H1 (cell line): ENCODE measurements around the gene TPSAB1. TPM values are rescaled to one million over a fixed set of nuclear protein-coding genes. Genes with fewer than 3 reads are reported as not detected.

Experiments used
- CHD1 ChIP-seq: IDR thresholded peaks from 2 replicates; pipeline ENCODE4 v1.6.1; 2012; ENCODE audit warnings: low read depth, low read length, improper control_type of control experiment
- CHD2 ChIP-seq: IDR thresholded peaks from 2 replicates; pipeline ENCODE4 v1.6.1; 2012; ENCODE audit warnings: low read length, improper control_type of control experiment
- POLR2A ChIP-seq, 2 experiments: IDR thresholded peaks; 1 replicate in 1 of 2; 2 replicates in 1 of 2; pipeline ENCODE4 v1.6.1; 2011; ENCODE audit warnings: low read depth in 2 of 2, low read length in 2 of 2, mild to moderate bottlenecking in 2 of 2; ENCODE audit errors: control extremely low read depth in 1 of 2
- SP2 ChIP-seq: IDR thresholded peaks from 2 replicates; pipeline ENCODE4 v1.6.1; 2012; ENCODE audit warnings: mild to moderate bottlenecking, low read length, inconsistent platforms
- polyA plus RNA-seq, 7 experiments: library from polyadenylated mRNA; depleted of rRNA in 3 of 7; stranded (reverse) in 5 of 7; unstranded in 2 of 7; fragments of >200 nt in 5 of 7; fragments of 200-250 nt in 2 of 7; gene quantifications; 1 replicate in 5 of 7; 2 replicates in 1 of 7; 4 replicates in 1 of 7; pipeline versions ENCODE4 v1.2.1 to v1.2.3, GENCODE V29; 2011 to 2013; ENCODE audit warnings: missing spikeins in 2 of 7, mixed read lengths in 2 of 7
- total RNA-seq: library from RNA; stranded (reverse); fragmentation: NEBNext Ultra II Directional; extraction: Animal tissue kit (Norgen Biotek cat#: 25700); gene quantifications from 2 replicates; pipeline ENCODE4 v1.2.1, GENCODE V29; 2021
- TF ChIP-seq, protein P1 (sequence below): IDR thresholded peaks from 2 replicates; pipeline ENCODE4 v1.6.1; 2011; ENCODE audit warnings: low read length, improper control_type of control experiment
- TF ChIP-seq, protein P2 (sequence below): IDR thresholded peaks from 2 replicates; pipeline ENCODE4 v1.6.1; 2012; ENCODE audit warnings: inconsistent platforms

TPSAB1 gene
- total and polyA plus RNA-seq, 2 of the 8 experiments (the other 6 are each of a cell fraction or from before 2014, with no cell fraction given): 0.09 TPM; not detected in 1

DNA sequence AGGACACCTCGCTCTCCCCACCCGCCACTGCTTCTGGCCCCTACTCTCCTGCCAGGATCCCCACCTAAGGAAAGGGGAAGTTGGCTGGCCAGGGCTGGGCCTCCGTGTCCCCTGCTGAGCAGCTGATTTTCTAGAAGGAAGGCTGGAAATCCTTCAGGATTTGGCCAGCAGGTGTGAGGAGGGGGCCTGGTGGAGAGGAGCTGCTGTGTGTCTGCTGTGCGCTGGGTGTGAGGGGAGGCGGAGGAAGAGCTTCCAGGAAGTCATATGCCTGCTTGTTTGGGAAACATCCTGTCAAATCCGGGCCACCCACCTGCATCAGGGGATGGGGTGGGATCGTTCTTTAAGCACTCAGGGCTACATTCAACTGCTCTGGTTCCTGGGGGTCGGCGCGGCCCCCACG is 44.0 kb upstream of the TPSAB1 start (continued):
- TF ChIP-seq CHD2 (no peak), SP2 (no peak), POLR2A (IDR thresholded peaks at IDR 0.05; ENCODE audit: control extremely low read depth in 1 of 2, low read depth in 2 of 2, low read length in 2 of 2) (no peak), CHD1 (no peak)
- TF ChIP-seq, protein P1, sequence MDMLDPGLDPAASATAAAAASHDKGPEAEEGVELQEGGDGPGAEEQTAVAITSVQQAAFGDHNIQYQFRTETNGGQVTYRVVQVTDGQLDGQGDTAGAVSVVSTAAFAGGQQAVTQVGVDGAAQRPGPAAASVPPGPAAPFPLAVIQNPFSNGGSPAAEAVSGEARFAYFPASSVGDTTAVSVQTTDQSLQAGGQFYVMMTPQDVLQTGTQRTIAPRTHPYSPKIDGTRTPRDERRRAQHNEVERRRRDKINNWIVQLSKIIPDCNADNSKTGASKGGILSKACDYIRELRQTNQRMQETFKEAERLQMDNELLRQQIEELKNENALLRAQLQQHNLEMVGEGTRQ: no peak
- TF ChIP-seq, protein P2, sequence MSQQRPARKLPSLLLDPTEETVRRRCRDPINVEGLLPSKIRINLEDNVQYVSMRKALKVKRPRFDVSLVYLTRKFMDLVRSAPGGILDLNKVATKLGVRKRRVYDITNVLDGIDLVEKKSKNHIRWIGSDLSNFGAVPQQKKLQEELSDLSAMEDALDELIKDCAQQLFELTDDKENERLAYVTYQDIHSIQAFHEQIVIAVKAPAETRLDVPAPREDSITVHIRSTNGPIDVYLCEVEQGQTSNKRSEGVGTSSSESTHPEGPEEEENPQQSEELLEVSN: no peak
